ENCODE data around the gene VTCN1.
"Not testable (repeated sequence)": the region's sequence is repeated elsewhere in the genome, so short reads cannot be mapped to it uniquely, and the experiment has no call there.

The VTCN1 gene

GRCh38 chr1:117210831-117211261, at the start of gene VTCN1:
Gene VTCN1, minus strand, starts transcription at chr1:117210927. Its CDS starts 72 bp downstream, at chr1:117210855.
- H3K9me3 Mint-ChIP-seq: no peaks in the 10 kb centered on the region
- no peaks in the 10 kb centered on the region for H3K4me1 Mint-ChIP-seq (ENCODE audit: low read depth)
- H3K36me3 Mint-ChIP-seq (ENCODE audit: low read depth): no peaks in the 10 kb centered on the region
- H3K4me3 Mint-ChIP-seq: no peak within 1 kb of the TSS
- H3K27ac Mint-ChIP-seq: no peak within 1 kb of the TSS
- no peak for DNase-seq (ENCODE audit: low spot score)
- H3K27me3 Mint-ChIP-seq (ENCODE audit: low read depth): peaks cover 3% of the 10 kb centered on the region

- H3K4me1 Mint-ChIP-seq (ENCODE audit: low read depth): no peaks in the 10 kb centered on the region
- no peak overlapping the region for H3K4me3 Mint-ChIP-seq
- H3K27me3 Mint-ChIP-seq (ENCODE audit: low read depth): no peaks in the 10 kb centered on the region
- no peaks in the 10 kb centered on the region for H3K9me3 Mint-ChIP-seq
- H3K36me3 Mint-ChIP-seq (ENCODE audit: low read depth): no peaks in the 10 kb centered on the region
- DNase-seq (ENCODE audit: low spot score): no peak
- H3K27ac Mint-ChIP-seq: no peak overlapping the region
These were observed 48.1 kb upstream of the VTCN1 start for GRCh38 chr1:117258791-117259190.

- H3K27ac Mint-ChIP-seq; H3K9me3 Mint-ChIP-seq; H3K4me1 Mint-ChIP-seq (ENCODE audit: low read depth); H3K4me3 Mint-ChIP-seq; H3K27me3 Mint-ChIP-seq (ENCODE audit: low read depth); DNase-seq (ENCODE audit: low spot score); H3K36me3 Mint-ChIP-seq (ENCODE audit: low read depth): not testable (repeated sequence)
These were observed 47.3 kb upstream of the VTCN1 start for GRCh38 chr1:117258075-117258474.

GRCh38 chr1:117257291-117257690, 46.6 kb upstream of the VTCN1 start:
- Mint-ChIP-seq H3K4me3 (no peak overlapping the region), H3K27me3 (ENCODE audit: low read depth) (no peaks in the 10 kb centered on the region), H3K4me1 (ENCODE audit: low read depth) (no peaks in the 10 kb centered on the region), H3K9me3 (no peaks in the 10 kb centered on the region), H3K36me3 (ENCODE audit: low read depth) (no peaks in the 10 kb centered on the region), H3K27ac (no peak overlapping the region)
- DNase-seq (ENCODE audit: low spot score): no peak

- no peaks in the 10 kb centered on the region for H3K9me3 Mint-ChIP-seq
- H3K4me1 Mint-ChIP-seq (ENCODE audit: low read depth): no peaks in the 10 kb centered on the region
- H3K27me3 Mint-ChIP-seq (ENCODE audit: low read depth): peaks cover 12% of the 10 kb centered on the region
- no peak overlapping the region for H3K27ac Mint-ChIP-seq
- no peak for DNase-seq (ENCODE audit: low spot score)
- no peak overlapping the region for H3K4me3 Mint-ChIP-seq
- no peaks in the 10 kb centered on the region for H3K36me3 Mint-ChIP-seq (ENCODE audit: low read depth)
These were observed 39.4 kb upstream of the VTCN1 start for GRCh38 chr1:117250061-117250606.

- H3K9me3 Mint-ChIP-seq: no peaks in the 10 kb centered on the region
- H3K4me3 Mint-ChIP-seq: no peak overlapping the region
These were observed 34.2 kb upstream of the VTCN1 start for GRCh38 chr1:117244971-117245370.

GRCh38 chr1:117244306-117244705, 33.6 kb upstream of the VTCN1 start:
- H3K9me3 Mint-ChIP-seq: no peaks in the 10 kb centered on the region
- no peak for DNase-seq (ENCODE audit: low spot score)
- peaks cover 20% of the 10 kb centered on the region for H3K27me3 Mint-ChIP-seq (ENCODE audit: low read depth)
- no peak overlapping the region for H3K27ac Mint-ChIP-seq
- H3K36me3 Mint-ChIP-seq (ENCODE audit: low read depth): no peaks in the 10 kb centered on the region
- no peaks in the 10 kb centered on the region for H3K4me1 Mint-ChIP-seq (ENCODE audit: low read depth)
- H3K4me3 Mint-ChIP-seq: no peak overlapping the region

More at GRCh38 chr1:117244971-117245370, 34.2 kb upstream of the VTCN1 start:
- H3K27ac Mint-ChIP-seq: no peak overlapping the region
- no peaks in the 10 kb centered on the region for H3K4me1 Mint-ChIP-seq (ENCODE audit: low read depth)
- no peaks in the 10 kb centered on the region for H3K36me3 Mint-ChIP-seq (ENCODE audit: low read depth)
- peaks cover 20% of the 10 kb centered on the region for H3K27me3 Mint-ChIP-seq (ENCODE audit: low read depth)
- DNase-seq (ENCODE audit: low spot score): no peak

GRCh38 chr1:117241512-117241911, 30.8 kb upstream of the VTCN1 start:
- H3K4me3 Mint-ChIP-seq: no peak overlapping the region
- no peak overlapping the region for H3K27ac Mint-ChIP-seq
- H3K9me3 Mint-ChIP-seq: no peaks in the 10 kb centered on the region
- H3K27me3 Mint-ChIP-seq (ENCODE audit: low read depth): peaks cover 20% of the 10 kb centered on the region
- no peaks in the 10 kb centered on the region for H3K4me1 Mint-ChIP-seq (ENCODE audit: low read depth)
- DNase-seq (ENCODE audit: low spot score): no peak
- no peaks in the 10 kb centered on the region for H3K36me3 Mint-ChIP-seq (ENCODE audit: low read depth)

GRCh38 chr1:117240547-117240946, 29.8 kb upstream of the VTCN1 start:
- no peak overlapping the region for H3K4me3 Mint-ChIP-seq

GRCh38 chr1:117239467-117239866, 28.7 kb upstream of the VTCN1 start:
- H3K4me1 Mint-ChIP-seq (ENCODE audit: low read depth): no peaks in the 10 kb centered on the region
- peaks cover 6% of the 10 kb centered on the region for H3K27me3 Mint-ChIP-seq (ENCODE audit: low read depth)
- H3K27ac Mint-ChIP-seq: no peak overlapping the region
- H3K4me3 Mint-ChIP-seq: no peak overlapping the region
- no peak for DNase-seq (ENCODE audit: low spot score)
- H3K36me3 Mint-ChIP-seq (ENCODE audit: low read depth): no peaks in the 10 kb centered on the region
- no peaks in the 10 kb centered on the region for H3K9me3 Mint-ChIP-seq

More at GRCh38 chr1:117240547-117240946, 29.8 kb upstream of the VTCN1 start:
- H3K27me3 Mint-ChIP-seq (ENCODE audit: low read depth): peaks cover 14% of the 10 kb centered on the region
- H3K36me3 Mint-ChIP-seq (ENCODE audit: low read depth): no peaks in the 10 kb centered on the region
- H3K27ac Mint-ChIP-seq: no peak overlapping the region
- no peaks in the 10 kb centered on the region for H3K4me1 Mint-ChIP-seq (ENCODE audit: low read depth)
- no peak for DNase-seq (ENCODE audit: low spot score)
- H3K9me3 Mint-ChIP-seq: no peaks in the 10 kb centered on the region

GRCh38 chr1:117237726-117238381, 27.1 kb upstream of the VTCN1 start:
- DNase-seq (ENCODE audit: low spot score): no peak
- Mint-ChIP-seq H3K27ac (no peak overlapping the region), H3K4me1 (ENCODE audit: low read depth) (no peaks in the 10 kb centered on the region), H3K4me3 (no peak overlapping the region), H3K36me3 (ENCODE audit: low read depth) (no peaks in the 10 kb centered on the region), H3K9me3 (no peaks in the 10 kb centered on the region), H3K27me3 (ENCODE audit: low read depth) (peaks cover 4% of the 10 kb centered on the region)

- no peak for DNase-seq (ENCODE audit: low spot score)
- Mint-ChIP-seq H3K4me1 (ENCODE audit: low read depth) (no peaks in the 10 kb centered on the region), H3K9me3 (no peaks in the 10 kb centered on the region), H3K4me3 (no peak overlapping the region), H3K27ac (no peak overlapping the region), H3K36me3 (ENCODE audit: low read depth) (no peaks in the 10 kb centered on the region), H3K27me3 (ENCODE audit: low read depth) (peaks cover 1% of the 10 kb centered on the region)
These were observed 25.2 kb upstream of the VTCN1 start for GRCh38 chr1:117235863-117236465.

- no peak for DNase-seq (ENCODE audit: low spot score)
- Mint-ChIP-seq H3K4me3 (no peak overlapping the region), H3K27me3 (ENCODE audit: low read depth) (peaks cover 1% of the 10 kb centered on the region), H3K27ac (no peak overlapping the region), H3K4me1 (ENCODE audit: low read depth) (no peaks in the 10 kb centered on the region), H3K9me3 (no peaks in the 10 kb centered on the region), H3K36me3 (ENCODE audit: low read depth) (no peaks in the 10 kb centered on the region)
These were observed 21.8 kb upstream of the VTCN1 start for GRCh38 chr1:117232531-117232930.

- no peaks in the 10 kb centered on the region for H3K36me3 Mint-ChIP-seq (ENCODE audit: low read depth)
- H3K4me3 Mint-ChIP-seq: no peak overlapping the region
- peaks cover 1% of the 10 kb centered on the region for H3K27me3 Mint-ChIP-seq (ENCODE audit: low read depth)
- no peaks in the 10 kb centered on the region for H3K9me3 Mint-ChIP-seq
- no peak for DNase-seq (ENCODE audit: low spot score)
- no peaks in the 10 kb centered on the region for H3K4me1 Mint-ChIP-seq (ENCODE audit: low read depth)
- no peak overlapping the region for H3K27ac Mint-ChIP-seq
These were observed 21.1 kb upstream of the VTCN1 start for GRCh38 chr1:117231748-117232373.

Data from T-helper 2 cell treated with Interferon-gamma antibody and Interleukin-4, amounts not matched to agents 5 μg/mL and 100 μg/mL, for 36 hours (primary cell).